HG02623 (cell line): Measurements from ENCODE around the gene MINDY4.
"Not testable (repeated sequence)": the region's sequence is repeated elsewhere in the genome, so short reads cannot be mapped to it uniquely, and the experiment has no call there.

ENCODE experiments used
- ATAC-seq: cut with Tn5 transposase; IDR thresholded peaks from one replicate; pipeline ENCODE4 v1.9.1; 2021; ENCODE audit warnings: moderate library complexity; ENCODE audit not compliant: unreplicated experiment

MINDY4 gene

GRCh38 chr7:30829471-30829870, 58.3 kb downstream of the MINDY4 start:
- no peak for ATAC-seq

GRCh38 chr7:30831227-30831626, 60.0 kb downstream of the MINDY4 start:
- ATAC-seq: no peak

GRCh38 chr7:30831936-30832335, 60.7 kb downstream of the MINDY4 start:
- no peak for ATAC-seq

GRCh38 chr7:30834017-30834674, 62.9 kb downstream of the MINDY4 start:
- not testable (repeated sequence) for ATAC-seq

GRCh38 chr7:30835396-30835915, 64.2 kb downstream of the MINDY4 start:
- ATAC-seq: no peak

- ATAC-seq: no peak
Measured at GRCh38 chr7:30836991-30837390, 65.8 kb downstream of the MINDY4 start.

- no peak for ATAC-seq
Measured at GRCh38 chr7:30837581-30837980, 66.4 kb downstream of the MINDY4 start.

- ATAC-seq: no peak
Measured at GRCh38 chr7:30838008-30838407, 66.8 kb downstream of the MINDY4 start.

- no peak for ATAC-seq
Measured at GRCh38 chr7:30840141-30841024, 69.2 kb downstream of the MINDY4 start.

- no peak for ATAC-seq
Measured at GRCh38 chr7:30841025-30841735, 70.0 kb downstream of the MINDY4 start.

GRCh38 chr7:30841801-30842541, 70.8 kb downstream of the MINDY4 start:
- ATAC-seq: no peak

GRCh38 chr7:30842542-30843451, 71.6 kb downstream of the MINDY4 start:
- ATAC-seq: no peak

GRCh38 chr7:30843741-30844482, 72.7 kb downstream of the MINDY4 start:
- ATAC-seq: no peak

GRCh38 chr7:30844483-30844874, 73.3 kb downstream of the MINDY4 start:
- ATAC-seq: no peak

GRCh38 chr7:30844916-30845315, 73.7 kb downstream of the MINDY4 start:
- no peak for ATAC-seq

- ATAC-seq: no peak
Measured at GRCh38 chr7:30845426-30846135, 74.4 kb downstream of the MINDY4 start.

- no peak for ATAC-seq
Measured at GRCh38 chr7:30846378-30846777, 75.2 kb downstream of the MINDY4 start.

GRCh38 chr7:30848121-30848855, 77.1 kb downstream of the MINDY4 start:
- ATAC-seq: no peak
